A549 (cell line): ENCODE data around the gene DCK. TPM values are rescaled to one million over a fixed set of nuclear protein-coding genes. Genes with fewer than 3 reads are reported as not detected.

Experiments used
- ATAC-seq, 2 experiments: fragments of 200-7000 bp in 1 of 2; fragments of >200 bp in 1 of 2; cut with Nextera tagmentation in 1 of 2; cut with Tn5 transposase in 1 of 2; 3 replicates each; pipeline versions ENCODE4 v1.8.0 to v1.9.1; 2018 to 2020; ENCODE audit warnings: mild to moderate bottlenecking in 1 of 2, moderate library complexity in 1 of 2
- CTCF ChIA-PET: fragments of 300-600 bp; sonication (Branson Sonifier 250); formaldehyde crosslinking; extraction: SDS; loops from one replicate; lab custom pipeline; 2021; ENCODE audit warnings: antibody characterized with exemption, inconsistent platforms; lab: Yijun Ruan, JAX
- POLR2A ChIA-PET: fragments of 350-600 bp; formaldehyde crosslinking; extraction: SDS; loops from one replicate; lab custom pipeline; 2021; ENCODE audit warnings: antibody characterized with exemption, inconsistent platforms; lab: Yijun Ruan, JAX
- DNase-seq, 2 experiments: peaks; one replicate each; pipeline versions ENCODE4 v3.0.0 to v3.0.0-alpha.2; 2011 to 2016; ENCODE audit warnings: low read depth in 1 of 2, low spot score in 1 of 2
- FAIRE-seq: peaks from 2 replicates; lab custom pipeline; 2011; peaks lifted over from hg19 to GRCh38; lab: Jason Lieb, UNC
- H3K27ac ChIP-seq, 2 experiments: fragments of >200 bp; sonication (Bioruptor Twin); formaldehyde crosslinking; 3 replicates each; pipeline ENCODE4 v1.5.1; 2016 to 2017
- H3K4me1 ChIP-seq: fragments of >200 bp; sonication (Bioruptor Twin); formaldehyde crosslinking; 3 replicates; pipeline ENCODE4 v1.6.1; 2016
- H3K4me2 ChIP-seq: fragments of >200 bp; sonication (Bioruptor Twin); formaldehyde crosslinking; 3 replicates; pipeline ENCODE4 v1.6.1; 2016
- H3K4me3 ChIP-seq: fragments of >200 bp; sonication (Bioruptor Twin); formaldehyde crosslinking; 3 replicates; pipeline ENCODE4 v1.5.1; 2016
- H3K9me3 ChIP-seq: fragments of >200 bp; sonication (Bioruptor Twin); formaldehyde crosslinking; 3 replicates; pipeline ENCODE4 v1.6.1; 2016
- BHLHE40 ChIP-seq: IDR thresholded peaks from 2 replicates; pipeline ENCODE4 v1.6.1; 2012; ENCODE audit warnings: low read depth, low read length, inconsistent platforms
- CBX2 ChIP-seq: fragments of 200-600 bp; sonication (generic); IDR thresholded peaks from 2 replicates; pipeline ENCODE4 v1.6.1; 2016; ENCODE audit warnings: low read depth, mild to moderate bottlenecking, borderline replicate concordance
- CBX8 ChIP-seq: fragments of 200-600 bp; sonication (generic); IDR thresholded peaks from 2 replicates; pipeline ENCODE4 v1.6.1; 2016
- CEBPB ChIP-seq, 2 experiments: fragments of >200 bp in 1 of 2; sonication (Bioruptor Twin) in 1 of 2; formaldehyde crosslinking in 1 of 2; IDR thresholded peaks; 2 replicates each; pipeline ENCODE4 v1.6.1; 2012 to 2016
- EHF ChIP-seq: fragments of 250-450 bp; sonication (Bioruptor Pico); IDR thresholded peaks from 2 replicates; pipeline ENCODE4 v1.5.0; 2020; ENCODE audit warnings: mild to moderate bottlenecking
- EHMT2 ChIP-seq: fragments of 200-600 bp; sonication (generic); IDR thresholded peaks from 2 replicates; pipeline ENCODE4 v1.6.1; 2016; ENCODE audit warnings: antibody characterized with exemption, low read depth, mild to moderate bottlenecking, moderate library complexity
- EP300 ChIP-seq, 2 experiments: fragments of >200 bp; sonication (Bioruptor Twin); formaldehyde crosslinking; IDR thresholded peaks; 2 replicates in 1 of 2; 3 replicates in 1 of 2; pipeline ENCODE4 v1.6.1; 2016 to 2017
- FOSB ChIP-seq: fragments of 250-450 bp; sonication (Bioruptor Pico); IDR thresholded peaks from 2 replicates; pipeline ENCODE4 v1.5.0; 2020; ENCODE audit warnings: mild to moderate bottlenecking, moderate library complexity
- GATA3 ChIP-seq: IDR thresholded peaks from 2 replicates; pipeline ENCODE4 v1.6.1; 2012; ENCODE audit warnings: borderline replicate concordance
- HEYL ChIP-seq: fragments of 250-450 bp; sonication (Bioruptor Pico); IDR thresholded peaks from 2 replicates; pipeline ENCODE4 v1.8.0; 2021; ENCODE audit warnings: mild to moderate bottlenecking, moderate library complexity
- JUNB ChIP-seq: fragments of >200 bp; sonication (Bioruptor Twin); formaldehyde crosslinking; IDR thresholded peaks from 2 replicates; pipeline ENCODE4 v1.6.1; 2016
- KDM1A ChIP-seq: fragments of 200-600 bp; sonication (generic); IDR thresholded peaks from 2 replicates; pipeline ENCODE4 v1.6.1; 2016; ENCODE audit warnings: low read depth, mild to moderate bottlenecking
- KDM5A ChIP-seq: fragments of 200-600 bp; sonication (generic); IDR thresholded peaks from 2 replicates; pipeline ENCODE4 v1.6.1; 2016; ENCODE audit warnings: antibody characterized with exemption, mild to moderate bottlenecking
- MAFK ChIP-seq: fragments of 450-650 bp; IDR thresholded peaks from 2 replicates; pipeline ENCODE4 v1.6.1; 2014; ENCODE audit not compliant: partially characterized antibody
- MAZ ChIP-seq: fragments of 150-350 bp; IDR thresholded peaks from 2 replicates; pipeline ENCODE4 v1.6.1; 2014; ENCODE audit warnings: antibody characterized with exemption, low read depth, low read length, borderline replicate concordance
- NPAS2 ChIP-seq: fragments of 250-450 bp; sonication (Bioruptor Pico); IDR thresholded peaks from 2 replicates; pipeline ENCODE4 v1.8.0; 2022; ENCODE audit warnings: mild to moderate bottlenecking, moderate library complexity, borderline replicate concordance
- RAD21 ChIP-seq, 2 experiments: fragments of >200 bp in 1 of 2; sonication (Bioruptor Twin) in 1 of 2; formaldehyde crosslinking in 1 of 2; IDR thresholded peaks in 1 of 2; conservative IDR thresholded peaks in 1 of 2; 2 replicates in 1 of 2; 3 replicates in 1 of 2; pipeline ENCODE4 v1.6.1; 2012 to 2018; ENCODE audit warnings: inconsistent platforms in 1 of 2
- RFX5 ChIP-seq: fragments of 450-650 bp; IDR thresholded peaks from 2 replicates; pipeline ENCODE4 v1.7.1; 2014; ENCODE audit warnings: antibody characterized with exemption, mild to moderate bottlenecking, moderate library complexity
- SREBF2 ChIP-seq: fragments of 450-650 bp; IDR thresholded peaks from 2 replicates; pipeline ENCODE4 v1.6.1; 2014; ENCODE audit warnings: mild to moderate bottlenecking, moderate library complexity
- TFCP2L1 ChIP-seq: fragments of 250-450 bp; sonication (Bioruptor Pico); IDR thresholded peaks from 2 replicates; pipeline ENCODE4 v1.5.0; 2021; ENCODE audit warnings: mild to moderate bottlenecking
- TP53 ChIP-seq: fragments of 250-450 bp; sonication (Bioruptor Pico); IDR thresholded peaks from 2 replicates; pipeline ENCODE4 v1.5.0; 2021; ENCODE audit warnings: mild to moderate bottlenecking, moderate library complexity
- ZNF302 ChIP-seq: fragments of 250-450 bp; sonication (Bioruptor Pico); IDR thresholded peaks from 2 replicates; pipeline ENCODE4 v1.9.0; 2021; ENCODE audit warnings: inconsistent platforms, mild to moderate bottlenecking, moderate library complexity
- WGBS: methylation state at CpG from one replicate; pipeline ENCODE4 v1.1.6; 2017; ENCODE audit errors: missing lambda C conversion rate; 5-methylcytosine and 5-hydroxymethylcytosine counted together
- polyA plus RNA-seq, 4 experiments: library from polyadenylated mRNA; depleted of rRNA in 3 of 4; stranded (reverse); fragments of >200 nt; fragmentation: RNase III in 1 of 4; extraction: RNeasy Plus Mini Kit Qiagen cat#74134 plus additional on column Dnase treatment in 1 of 4; gene quantifications; 2 replicates in 3 of 4; 3 replicates in 1 of 4; pipeline ENCODE4 v1.2.3, GENCODE V29; 2011 to 2017
- TF ChIP-seq, protein P1 (sequence below): fragments of 250-450 bp; sonication (Bioruptor Pico); IDR thresholded peaks from 2 replicates; pipeline ENCODE4 v1.5.0; 2020; ENCODE audit warnings: low read depth, mild to moderate bottlenecking, moderate library complexity
- TF ChIP-seq, protein P2 (sequence below): IDR thresholded peaks from 2 replicates; pipeline ENCODE4 v1.6.1; 2012; ENCODE audit warnings: low read depth, borderline replicate concordance
- TF ChIP-seq, protein P3 (sequence below): fragments of 250-450 bp; sonication (Bioruptor Pico); IDR thresholded peaks from 2 replicates; pipeline ENCODE4 v1.5.0; 2021; ENCODE audit warnings: mild to moderate bottlenecking, moderate library complexity, borderline replicate concordance
- TF ChIP-seq, protein P4 (sequence below): fragments of >200 bp; sonication (Bioruptor Twin); formaldehyde crosslinking; IDR thresholded peaks from 3 replicates; pipeline ENCODE4 v1.6.1; 2016
- TF ChIP-seq, protein P5 (sequence below): fragments of 200-600 bp; sonication (generic); IDR thresholded peaks from 2 replicates; pipeline ENCODE4 v1.6.1; 2016; ENCODE audit warnings: antibody characterized with exemption, mild to moderate bottlenecking, moderate library complexity

The DCK gene
- polyA plus RNA-seq, 2 of the 4 experiments (the other 2 are of a cell fraction), result 20.0 to 20.6 TPM

DNA sequence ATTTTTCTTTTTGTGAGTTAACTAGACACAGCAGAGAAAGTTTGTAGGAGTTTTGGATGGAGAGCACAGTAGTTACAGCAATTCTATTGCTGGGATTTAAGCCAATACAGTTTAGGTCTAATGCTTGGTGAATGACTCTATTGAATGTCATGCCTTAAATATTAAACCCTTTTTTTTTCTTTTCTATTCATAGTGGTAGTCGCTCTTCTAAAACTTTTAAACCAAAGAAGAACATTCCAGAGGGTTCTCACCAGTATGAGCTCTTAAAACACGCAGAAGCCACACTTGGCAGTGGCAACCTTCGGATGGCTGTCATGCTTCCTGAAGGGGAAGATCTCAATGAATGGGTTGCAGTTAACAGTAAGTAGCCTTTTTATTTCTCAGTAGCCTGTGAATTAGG is 34.8 kb upstream of the DCK start:
- TF ChIP-seq FOSB, result no peak
- no peak for TF ChIP-seq MAZ
- TF ChIP-seq ZNF302 (CRISPR knock-in tag), result no peak
- TF ChIP-seq KDM5A, result no peak
- TF ChIP-seq HEYL, result no peak
- TF ChIP-seq RAD21 (conservative IDR thresholded peaks at IDR 0.05 in 1 of 2, IDR thresholded peaks at IDR 0.05 in 1 of 2), result no peak
- TF ChIP-seq, protein P1, sequence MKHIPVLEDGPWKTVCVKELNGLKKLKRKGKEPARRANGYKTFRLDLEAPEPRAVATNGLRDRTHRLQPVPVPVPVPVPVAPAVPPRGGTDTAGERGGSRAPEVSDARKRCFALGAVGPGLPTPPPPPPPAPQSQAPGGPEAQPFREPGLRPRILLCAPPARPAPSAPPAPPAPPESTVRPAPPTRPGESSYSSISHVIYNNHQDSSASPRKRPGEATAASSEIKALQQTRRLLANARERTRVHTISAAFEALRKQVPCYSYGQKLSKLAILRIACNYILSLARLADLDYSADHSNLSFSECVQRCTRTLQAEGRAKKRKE, result no peak
- TF ChIP-seq CBX8, result no peak
- TF ChIP-seq, protein P2, sequence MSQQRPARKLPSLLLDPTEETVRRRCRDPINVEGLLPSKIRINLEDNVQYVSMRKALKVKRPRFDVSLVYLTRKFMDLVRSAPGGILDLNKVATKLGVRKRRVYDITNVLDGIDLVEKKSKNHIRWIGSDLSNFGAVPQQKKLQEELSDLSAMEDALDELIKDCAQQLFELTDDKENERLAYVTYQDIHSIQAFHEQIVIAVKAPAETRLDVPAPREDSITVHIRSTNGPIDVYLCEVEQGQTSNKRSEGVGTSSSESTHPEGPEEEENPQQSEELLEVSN, result no peak
- no peak for TF ChIP-seq RFX5
- TF ChIP-seq MAFK, result no peak
- TF ChIP-seq, all 56 proteins: peak for 0
- ATAC-seq, result no peak
- Histone ChIP-seq H3K4me3 (no peak overlapping the region), H3K9me3 (no peaks in the 10 kb centered on the region), H3K4me1 (no peaks in the 10 kb centered on the region), H3K4me2 (no peak overlapping the region), H3K27ac (no peak overlapping the region)
- no peak for DNase-seq
- CTCF ChIA-PET, result no interaction called here
- 93% methylated on average over 3 of the region's 3 CpGs for WGBS
- POLR2A ChIA-PET, result no interaction called here
- FAIRE-seq, result no peak

DNA sequence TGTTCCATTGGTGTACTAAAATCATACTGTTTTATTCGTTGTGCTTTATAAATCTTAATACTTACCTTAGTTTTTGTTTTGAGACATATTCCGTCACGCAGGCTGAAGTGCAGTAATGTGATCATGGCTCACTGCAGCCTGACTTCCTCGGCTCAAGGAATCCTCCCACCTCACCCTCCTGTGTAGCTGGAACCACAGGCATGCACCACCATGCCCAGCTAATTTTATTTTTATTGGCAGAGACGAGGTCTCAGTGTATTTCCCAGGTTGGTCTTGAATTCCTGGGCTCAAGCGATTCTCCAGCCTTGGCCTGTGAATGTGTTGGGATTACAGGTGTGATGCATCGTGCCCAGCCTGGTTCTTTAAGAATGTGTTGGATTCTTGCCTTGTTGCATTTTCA is 24.4 kb upstream of the DCK start:
- DNase-seq, result no peak
- CTCF ChIA-PET, result no interaction called here
- no peak overlapping the region for H3K4me3 ChIP-seq
- POLR2A ChIA-PET, result no interaction called here
- TF ChIP-seq NPAS2 (CRISPR knock-in tag), result no peak
- no peak for TF ChIP-seq GATA3
- TF ChIP-seq JUNB, result no peak
- no peak for TF ChIP-seq EP300 (IDR thresholded peaks at IDR 0.05)
- TF ChIP-seq RAD21 (conservative IDR thresholded peaks at IDR 0.05 in 1 of 2, IDR thresholded peaks at IDR 0.05 in 1 of 2), result no peak
- no peak for TF ChIP-seq RFX5
- no peak for TF ChIP-seq TFCP2L1 (CRISPR knock-in tag)
- TF ChIP-seq, protein P3, sequence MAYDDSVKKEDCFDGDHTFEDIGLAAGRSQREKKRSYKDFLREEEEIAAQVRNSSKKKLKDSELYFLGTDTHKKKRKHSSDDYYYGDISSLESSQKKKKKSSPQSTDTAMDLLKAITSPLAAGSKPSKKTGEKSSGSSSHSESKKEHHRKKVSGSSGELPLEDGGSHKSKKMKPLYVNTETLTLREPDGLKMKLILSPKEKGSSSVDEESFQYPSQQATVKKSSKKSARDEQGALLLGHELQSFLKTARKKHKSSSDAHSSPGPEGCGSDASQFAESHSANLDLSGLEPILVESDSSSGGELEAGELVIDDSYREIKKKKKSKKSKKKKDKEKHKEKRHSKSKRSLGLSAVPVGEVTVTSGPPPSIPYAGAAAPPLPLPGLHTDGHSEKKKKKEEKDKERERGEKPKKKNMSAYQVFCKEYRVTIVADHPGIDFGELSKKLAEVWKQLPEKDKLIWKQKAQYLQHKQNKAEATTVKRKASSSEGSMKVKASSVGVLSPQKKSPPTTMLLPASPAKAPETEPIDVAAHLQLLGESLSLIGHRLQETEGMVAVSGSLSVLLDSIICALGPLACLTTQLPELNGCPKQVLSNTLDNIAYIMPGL (CRISPR knock-in tag), result no peak
- TF ChIP-seq ZNF302 (CRISPR knock-in tag), result no peak
- TF ChIP-seq, protein P4, sequence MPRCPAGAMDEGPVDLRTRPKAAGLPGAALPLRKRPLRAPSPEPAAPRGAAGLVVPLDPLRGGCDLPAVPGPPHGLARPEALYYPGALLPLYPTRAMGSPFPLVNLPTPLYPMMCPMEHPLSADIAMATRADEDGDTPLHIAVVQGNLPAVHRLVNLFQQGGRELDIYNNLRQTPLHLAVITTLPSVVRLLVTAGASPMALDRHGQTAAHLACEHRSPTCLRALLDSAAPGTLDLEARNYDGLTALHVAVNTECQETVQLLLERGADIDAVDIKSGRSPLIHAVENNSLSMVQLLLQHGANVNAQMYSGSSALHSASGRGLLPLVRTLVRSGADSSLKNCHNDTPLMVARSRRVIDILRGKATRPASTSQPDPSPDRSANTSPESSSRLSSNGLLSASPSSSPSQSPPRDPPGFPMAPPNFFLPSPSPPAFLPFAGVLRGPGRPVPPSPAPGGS, result no peak
- TF ChIP-seq BHLHE40, result no peak
- TF ChIP-seq SREBF2, result no peak
- no peak for TF ChIP-seq CEBPB (IDR thresholded peaks at IDR 0.05)
- TF ChIP-seq EHF, result no peak
- TF ChIP-seq, protein P5, sequence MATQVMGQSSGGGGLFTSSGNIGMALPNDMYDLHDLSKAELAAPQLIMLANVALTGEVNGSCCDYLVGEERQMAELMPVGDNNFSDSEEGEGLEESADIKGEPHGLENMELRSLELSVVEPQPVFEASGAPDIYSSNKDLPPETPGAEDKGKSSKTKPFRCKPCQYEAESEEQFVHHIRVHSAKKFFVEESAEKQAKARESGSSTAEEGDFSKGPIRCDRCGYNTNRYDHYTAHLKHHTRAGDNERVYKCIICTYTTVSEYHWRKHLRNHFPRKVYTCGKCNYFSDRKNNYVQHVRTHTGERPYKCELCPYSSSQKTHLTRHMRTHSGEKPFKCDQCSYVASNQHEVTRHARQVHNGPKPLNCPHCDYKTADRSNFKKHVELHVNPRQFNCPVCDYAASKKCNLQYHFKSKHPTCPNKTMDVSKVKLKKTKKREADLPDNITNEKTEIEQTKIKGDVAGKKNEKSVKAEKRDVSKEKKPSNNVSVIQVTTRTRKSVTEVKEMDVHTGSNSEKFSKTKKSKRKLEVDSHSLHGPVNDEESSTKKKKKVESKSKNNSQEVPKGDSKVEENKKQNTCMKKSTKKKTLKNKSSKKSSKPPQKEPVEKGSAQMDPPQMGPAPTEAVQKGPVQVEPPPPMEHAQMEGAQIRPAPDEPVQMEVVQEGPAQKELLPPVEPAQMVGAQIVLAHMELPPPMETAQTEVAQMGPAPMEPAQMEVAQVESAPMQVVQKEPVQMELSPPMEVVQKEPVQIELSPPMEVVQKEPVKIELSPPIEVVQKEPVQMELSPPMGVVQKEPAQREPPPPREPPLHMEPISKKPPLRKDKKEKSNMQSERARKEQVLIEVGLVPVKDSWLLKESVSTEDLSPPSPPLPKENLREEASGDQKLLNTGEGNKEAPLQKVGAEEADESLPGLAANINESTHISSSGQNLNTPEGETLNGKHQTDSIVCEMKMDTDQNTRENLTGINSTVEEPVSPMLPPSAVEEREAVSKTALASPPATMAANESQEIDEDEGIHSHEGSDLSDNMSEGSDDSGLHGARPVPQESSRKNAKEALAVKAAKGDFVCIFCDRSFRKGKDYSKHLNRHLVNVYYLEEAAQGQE, result no peak
- no peak for TF ChIP-seq EHMT2
- no peak for TF ChIP-seq TP53 (CRISPR knock-in tag)
- no peak for TF ChIP-seq CBX2
- TF ChIP-seq KDM1A, result no peak
- TF ChIP-seq, all 56 proteins: peak for 0
- H3K4me1 ChIP-seq, result no peaks in the 10 kb centered on the region
- no peaks in the 10 kb centered on the region for H3K9me3 ChIP-seq
- no peak overlapping the region for H3K27ac ChIP-seq
- FAIRE-seq (no peak), ATAC-seq (no peak)
- no peak overlapping the region for H3K4me2 ChIP-seq
- WGBS, result 94% methylated on average over 7 of the region's 7 CpGs
